Loucy (cell line): ENCODE measurements around the gene GNG13.

Source experiments
- EZH2phosphoT487 ChIP-seq: fragments of 200-600 bp; IDR thresholded peaks from 2 replicates; pipeline ENCODE4 v1.6.1; 2018; ENCODE audit warnings: antibody characterized with exemption, mild to moderate bottlenecking, moderate library complexity, borderline replicate concordance
- TF ChIP-seq, protein P1 (sequence below): fragments of 200-600 bp; sonication (generic); conservative IDR thresholded peaks from 2 replicates; pipeline ENCODE4 v1.5.1; 2014; ENCODE audit warnings: mild to moderate bottlenecking, antibody characterized with exemption, low read length

GRCh38 chr16:825341-826061, 25.0 kb upstream of the GNG13 start:
- TF ChIP-seq, protein P1, sequence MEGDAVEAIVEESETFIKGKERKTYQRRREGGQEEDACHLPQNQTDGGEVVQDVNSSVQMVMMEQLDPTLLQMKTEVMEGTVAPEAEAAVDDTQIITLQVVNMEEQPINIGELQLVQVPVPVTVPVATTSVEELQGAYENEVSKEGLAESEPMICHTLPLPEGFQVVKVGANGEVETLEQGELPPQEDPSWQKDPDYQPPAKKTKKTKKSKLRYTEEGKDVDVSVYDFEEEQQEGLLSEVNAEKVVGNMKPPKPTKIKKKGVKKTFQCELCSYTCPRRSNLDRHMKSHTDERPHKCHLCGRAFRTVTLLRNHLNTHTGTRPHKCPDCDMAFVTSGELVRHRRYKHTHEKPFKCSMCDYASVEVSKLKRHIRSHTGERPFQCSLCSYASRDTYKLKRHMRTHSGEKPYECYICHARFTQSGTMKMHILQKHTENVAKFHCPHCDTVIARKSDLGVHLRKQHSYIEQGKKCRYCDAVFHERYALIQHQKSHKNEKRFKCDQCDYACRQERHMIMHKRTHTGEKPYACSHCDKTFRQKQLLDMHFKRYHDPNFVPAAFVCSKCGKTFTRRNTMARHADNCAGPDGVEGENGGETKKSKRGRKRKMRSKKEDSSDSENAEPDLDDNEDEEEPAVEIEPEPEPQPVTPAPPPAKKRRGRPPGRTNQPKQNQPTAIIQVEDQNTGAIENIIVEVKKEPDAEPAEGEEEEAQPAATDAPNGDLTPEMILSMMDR, result no peak
- TF ChIP-seq EZH2phosphoT487, result no peak
